Epithelial cell of proximal tubule (primary cell): Measurements from ENCODE around the gene ARHGAP26. TPM values are rescaled to one million over a fixed set of nuclear protein-coding genes. Genes with fewer than 3 reads are reported as not detected.
A peak's percentile ranks its signal among the peaks of the same experiment; 100 is the strongest.

Experiments
- DNase-seq: peaks from one replicate; pipeline ENCODE4 v3.0.0-alpha.2; 2011; ENCODE audit warnings: low read depth
- H3K4me3 ChIP-seq: 2 replicates; pipeline ENCODE4 v1.5.1; 2011; ENCODE audit warnings: low read depth, mild to moderate bottlenecking, low read length
- CTCF ChIP-seq: conservative IDR thresholded peaks from 2 replicates; pipeline ENCODE4 v1.5.1; 2012; ENCODE audit warnings: low read depth, mild to moderate bottlenecking, low read length
- total RNA-seq: library from RNA; depleted of rRNA; stranded (reverse); fragments of >200 nt; gene quantifications from 2 replicates; pipeline ENCODE4 v1.2.3, GENCODE V29; 2015

Gene ARHGAP26
- total RNA-seq, 1 donor from 2014 or later = 7.0 TPM

- TF ChIP-seq CTCF = no peak
- H3K4me3 ChIP-seq = no peak overlapping the region
- DNase-seq = no peak
These were observed 3.0 kb upstream of the ARHGAP26 start for GRCh38 chr5:142767178-142767577.

GRCh38 chr5:142767911-142768310 lies 2.3 kb upstream of the ARHGAP26 start:
- H3K4me3 ChIP-seq = no peak overlapping the region
- no peak for TF ChIP-seq CTCF
- no peak for DNase-seq

- peak overlapping the region; percentile 98 for H3K4me3 ChIP-seq
- no peak for TF ChIP-seq CTCF
- no peak for DNase-seq
These were observed 855 bp upstream of the ARHGAP26 start for GRCh38 chr5:142769251-142769792.

GRCh38 chr5:142770650-142771609 lies 753 bp downstream of the ARHGAP26 start:
- TF ChIP-seq CTCF = peak; percentile 40
- no peak for DNase-seq
- H3K4me3 ChIP-seq = peak overlapping the region; percentile 98

GRCh38 chr5:142771666-142772065 lies 1.5 kb downstream of the ARHGAP26 start:
- DNase-seq = no peak
- peak overlapping the region; percentile 98 for H3K4me3 ChIP-seq
- TF ChIP-seq CTCF = no peak

- no peak for TF ChIP-seq CTCF
- peak overlapping the region; percentile 98 for H3K4me3 ChIP-seq
- DNase-seq = no peak
These were observed 2.5 kb downstream of the ARHGAP26 start for GRCh38 chr5:142772446-142773293.
